GM12801 (cell line): Measurements from ENCODE around the gene TRAPPC8.

Source experiments
- CTCF ChIP-seq: IDR thresholded peaks from one replicate; pipeline ENCODE4 v1.5.1; 2011; ENCODE audit warnings: control low read depth; ENCODE audit not compliant: insufficient read length; ENCODE audit errors: extremely low read depth

Gene TRAPPC8

GRCh38 chr18:31942999-31943877 is at the start of gene TRAPPC8:
Gene TRAPPC8 (minus strand): TSS chr18:31943128. CDS start chr18:31942764, 364 bp downstream.
- TF ChIP-seq CTCF: no peak

- no peak for TF ChIP-seq CTCF
Observed at GRCh38 chr18:31990823-31991222, 47.9 kb upstream of the TRAPPC8 start.

GRCh38 chr18:31983976-31984375 is 41.0 kb upstream of the TRAPPC8 start:
- TF ChIP-seq CTCF: no peak

GRCh38 chr18:31983020-31983419 is 40.1 kb upstream of the TRAPPC8 start:
- no peak for TF ChIP-seq CTCF

- no peak for TF ChIP-seq CTCF
Observed at GRCh38 chr18:31980863-31981262, 37.9 kb upstream of the TRAPPC8 start.

GRCh38 chr18:31979714-31980113 is 36.8 kb upstream of the TRAPPC8 start:
- TF ChIP-seq CTCF: no peak

- no peak for TF ChIP-seq CTCF
Observed at GRCh38 chr18:31978616-31979015, 35.7 kb upstream of the TRAPPC8 start.
